GM19463 (cell line): ENCODE results near the gene CXCR5.

Experiments used
- ATAC-seq: cut with Tn5 transposase; IDR thresholded peaks from one replicate; pipeline ENCODE4 v1.9.1; 2021; ENCODE audit warnings: mild to moderate bottlenecking, moderate library complexity; ENCODE audit not compliant: unreplicated experiment

The CXCR5 gene

GRCh38 chr11:118911880-118912741 lies 28.4 kb downstream of the CXCR5 start:
- no peak for ATAC-seq

- ATAC-seq: no peak
These were observed 29.2 kb downstream of the CXCR5 start for GRCh38 chr11:118912742-118913410.

- no peak for ATAC-seq
These were observed 29.9 kb downstream of the CXCR5 start for GRCh38 chr11:118913411-118914125.

GRCh38 chr11:118914178-118914918 lies 30.7 kb downstream of the CXCR5 start:
- ATAC-seq: peak; percentile 36

GRCh38 chr11:118914987-118915386 lies 31.3 kb downstream of the CXCR5 start:
- ATAC-seq: no peak

- no peak for ATAC-seq
These were observed 31.7 kb downstream of the CXCR5 start for GRCh38 chr11:118915396-118915795.

GRCh38 chr11:118915941-118916841 lies 32.5 kb downstream of the CXCR5 start:
- ATAC-seq: no peak

GRCh38 chr11:118916842-118917388 lies 33.2 kb downstream of the CXCR5 start:
- ATAC-seq: no peak

GRCh38 chr11:118917481-118918127 lies 33.9 kb downstream of the CXCR5 start:
- no peak for ATAC-seq

GRCh38 chr11:118918128-118918685 lies 34.5 kb downstream of the CXCR5 start:
- ATAC-seq: no peak

- no peak for ATAC-seq
These were observed 35.1 kb downstream of the CXCR5 start for GRCh38 chr11:118918686-118919280.

- ATAC-seq: no peak
These were observed 37.6 kb downstream of the CXCR5 start for GRCh38 chr11:118921121-118921928.

GRCh38 chr11:118921929-118922744 lies 38.4 kb downstream of the CXCR5 start:
- no peak for ATAC-seq

GRCh38 chr11:118922745-118923627 lies 39.3 kb downstream of the CXCR5 start:
- no peak for ATAC-seq

- no peak for ATAC-seq
These were observed 40.3 kb downstream of the CXCR5 start for GRCh38 chr11:118923721-118924587.
